Ishikawa (cell line): ENCODE results near the gene SLN.

Experiments
- CEBPB ChIP-seq: IDR thresholded peaks from 2 replicates; pipeline ENCODE4 v1.6.1; 2012
- CREB1 ChIP-seq: IDR thresholded peaks from 2 replicates; pipeline ENCODE4 v1.6.1; 2012; ENCODE audit warnings: low read depth
- MAX ChIP-seq: IDR thresholded peaks from 2 replicates; pipeline ENCODE4 v1.6.1; 2012
- REST ChIP-seq: IDR thresholded peaks from 2 replicates; pipeline ENCODE4 v1.6.1; 2012; ENCODE audit warnings: low read depth, mild to moderate bottlenecking
- YY1 ChIP-seq: IDR thresholded peaks from 2 replicates; pipeline ENCODE4 v1.6.1; 2012; ENCODE audit warnings: low read depth

GRCh38 chr11:107702723-107703122, 9.1 kb downstream of the SLN start:
- no peak for TF ChIP-seq CEBPB
- no peak for TF ChIP-seq YY1
- no peak for TF ChIP-seq REST
- TF ChIP-seq CREB1 = no peak
- no peak for TF ChIP-seq MAX
